Measurements from ENCODE around the gene ITPRIP. TPM values are rescaled to one million over a fixed set of nuclear protein-coding genes. Genes with fewer than 3 reads are reported as not detected.

ITPRIP gene
- total RNA-seq, 2 donors from 2014 or later, result 5.9 to 9.6 TPM

DNA sequence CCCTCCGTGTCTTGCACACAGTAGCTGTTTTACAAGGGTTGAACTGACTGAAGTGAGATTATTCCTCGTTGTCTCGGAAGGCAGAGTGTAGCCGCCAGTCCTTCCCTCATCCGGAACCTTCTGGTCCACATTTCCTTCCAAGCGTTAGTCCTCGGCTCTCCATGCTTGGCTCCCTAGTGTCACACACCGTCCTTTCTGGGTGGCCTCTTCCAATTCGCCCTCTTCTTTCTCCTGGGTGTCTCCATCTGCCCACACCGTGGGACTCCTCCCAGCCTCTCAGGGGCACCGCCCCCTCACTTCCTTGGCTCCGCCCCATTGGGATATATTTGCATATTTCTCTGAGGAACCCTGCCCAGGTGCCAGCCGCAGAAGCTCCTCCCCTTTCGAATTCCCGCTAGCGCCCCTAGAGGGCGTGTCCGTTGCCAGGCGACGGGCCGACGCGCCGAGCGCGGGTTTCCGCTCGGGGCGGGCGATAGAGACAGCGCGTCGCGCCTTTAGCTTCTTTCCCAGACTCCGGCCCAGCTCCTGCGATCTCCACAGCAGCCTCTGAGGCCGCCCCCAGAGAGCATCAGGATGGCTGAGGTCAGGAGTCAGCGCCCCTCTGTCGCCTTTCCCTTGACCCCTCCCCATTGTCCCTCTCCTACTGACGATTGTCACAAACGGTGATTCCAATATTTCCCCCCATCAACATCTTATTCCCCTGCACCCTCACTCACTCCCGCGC, 15.2 kb upstream of the ITPRIP start, which contains the start of gene CFAP58:
TSS of gene CFAP58 (plus strand) at position 509 of the 724 bp plus-strand sequence. CDS start at position 574, 65 bp downstream.
- no peak within 1 kb of the TSS for H3K27ac ChIP-seq

DNA sequence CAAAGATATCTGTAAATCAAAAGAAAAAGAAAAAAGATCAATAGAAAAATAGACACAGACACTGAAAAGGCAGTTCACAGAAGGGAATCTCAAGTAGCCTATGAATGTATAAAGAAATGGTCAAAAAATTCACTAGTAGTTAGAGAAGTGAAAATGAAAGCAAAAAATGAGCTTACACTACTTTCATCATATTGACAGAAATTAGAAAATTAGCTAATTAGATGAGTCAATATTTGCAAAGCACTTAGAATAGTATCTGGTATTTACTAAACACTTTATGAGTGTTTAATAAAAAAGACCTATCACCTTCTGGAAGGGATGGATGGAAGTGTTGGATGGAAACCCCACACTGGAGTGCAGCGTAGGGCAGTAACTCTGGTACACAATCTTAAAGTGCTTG, 13.7 kb upstream of the ITPRIP start:
- Histone ChIP-seq H3K27ac (peak overlapping the region; percentile 21), H3K9ac (ENCODE audit: low read depth in 2 of 2, low read length in 2 of 2) (no peak overlapping the region), H3K4me3 (no peak overlapping the region), H3K36me3 (no peaks in the 10 kb centered on the region), H3K9me3 (no peaks in the 10 kb centered on the region), H3K27me3 (no peaks in the 10 kb centered on the region), H3K4me1 (no peaks in the 10 kb centered on the region)
- intact Hi-C loops (cut with DNase I), result loop anchor here (2.0 to 5.0 kb wide), 2 partner anchors 47 to 60 kb away; no protein-coding TSS in a partner anchor
- DNase-seq, result no peak
- TF ChIP-seq, protein P1, sequence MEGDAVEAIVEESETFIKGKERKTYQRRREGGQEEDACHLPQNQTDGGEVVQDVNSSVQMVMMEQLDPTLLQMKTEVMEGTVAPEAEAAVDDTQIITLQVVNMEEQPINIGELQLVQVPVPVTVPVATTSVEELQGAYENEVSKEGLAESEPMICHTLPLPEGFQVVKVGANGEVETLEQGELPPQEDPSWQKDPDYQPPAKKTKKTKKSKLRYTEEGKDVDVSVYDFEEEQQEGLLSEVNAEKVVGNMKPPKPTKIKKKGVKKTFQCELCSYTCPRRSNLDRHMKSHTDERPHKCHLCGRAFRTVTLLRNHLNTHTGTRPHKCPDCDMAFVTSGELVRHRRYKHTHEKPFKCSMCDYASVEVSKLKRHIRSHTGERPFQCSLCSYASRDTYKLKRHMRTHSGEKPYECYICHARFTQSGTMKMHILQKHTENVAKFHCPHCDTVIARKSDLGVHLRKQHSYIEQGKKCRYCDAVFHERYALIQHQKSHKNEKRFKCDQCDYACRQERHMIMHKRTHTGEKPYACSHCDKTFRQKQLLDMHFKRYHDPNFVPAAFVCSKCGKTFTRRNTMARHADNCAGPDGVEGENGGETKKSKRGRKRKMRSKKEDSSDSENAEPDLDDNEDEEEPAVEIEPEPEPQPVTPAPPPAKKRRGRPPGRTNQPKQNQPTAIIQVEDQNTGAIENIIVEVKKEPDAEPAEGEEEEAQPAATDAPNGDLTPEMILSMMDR (IDR thresholded peaks at IDR 0.05), result no peak

More for the DNA sequence above, 15.2 kb upstream of the ITPRIP start, which contains the start of gene CFAP58:
- H3K9me3 ChIP-seq, result no peaks in the 10 kb centered on the region
- H3K9ac ChIP-seq (ENCODE audit: low read depth in 2 of 2, low read length in 2 of 2), result peak within 1 kb of the TSS in 1 of 2 donors; percentile 21
- no peaks in the 10 kb centered on the region for H3K36me3 ChIP-seq
- no peaks in the 10 kb centered on the region for H3K4me1 ChIP-seq
- TF ChIP-seq, protein P1 (IDR thresholded peaks at IDR 0.05), result peak; percentile 43
- intact Hi-C loops (cut with DNase I), result loop anchor here (5.0 kb wide), 1 partner anchor 61 kb away; no protein-coding TSS in a partner anchor
- peak within 1 kb of the TSS; percentile 37 for H3K4me3 ChIP-seq
- no peaks in the 10 kb centered on the region for H3K27me3 ChIP-seq
- DNase-seq, result peak; percentile 97

DNA sequence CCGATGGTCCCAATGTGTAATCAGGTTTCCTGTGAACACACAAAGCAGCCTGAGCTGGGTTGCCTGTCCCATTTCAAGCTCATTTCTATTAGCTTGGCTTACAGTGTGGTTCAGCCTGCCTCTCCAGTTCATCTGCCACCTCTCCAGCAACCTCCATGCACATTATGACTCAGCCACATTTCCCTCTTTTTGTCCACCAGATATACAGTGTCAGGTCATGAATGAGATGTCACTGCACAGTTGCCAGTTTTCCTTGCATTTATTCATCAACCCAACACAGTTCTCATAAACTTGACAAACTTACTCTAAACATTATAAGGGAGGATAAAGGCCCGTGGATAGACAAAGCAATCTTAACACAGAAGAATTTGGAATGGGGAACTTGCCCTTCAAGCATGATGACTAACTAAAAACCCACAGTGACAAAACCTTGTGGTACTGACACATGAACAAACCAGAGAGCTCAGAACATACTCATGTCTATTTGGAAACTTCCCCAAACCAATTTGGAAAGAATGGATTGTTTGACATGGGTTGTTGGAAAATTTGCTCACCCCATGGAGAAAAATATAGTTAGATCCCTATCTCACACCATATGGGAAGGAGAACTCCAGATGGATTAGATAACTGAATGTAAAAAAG, 12.9 kb upstream of the ITPRIP start:
- no peaks in the 10 kb centered on the region for H3K36me3 ChIP-seq
- no peak overlapping the region for H3K4me3 ChIP-seq
- H3K27ac ChIP-seq, result peak overlapping the region; percentile 21
- intact Hi-C loops (cut with DNase I), result loop anchor here (2.0 to 5.0 kb wide), 2 partner anchors 46 to 59 kb away; no protein-coding TSS in a partner anchor
- no peaks in the 10 kb centered on the region for H3K27me3 ChIP-seq
- H3K4me1 ChIP-seq, result no peaks in the 10 kb centered on the region
- no peak for DNase-seq
- TF ChIP-seq, protein P1 (IDR thresholded peaks at IDR 0.05), result no peak
- H3K9me3 ChIP-seq, result no peaks in the 10 kb centered on the region
- H3K9ac ChIP-seq (ENCODE audit: low read depth in 2 of 2, low read length in 2 of 2), result no peak overlapping the region

DNA sequence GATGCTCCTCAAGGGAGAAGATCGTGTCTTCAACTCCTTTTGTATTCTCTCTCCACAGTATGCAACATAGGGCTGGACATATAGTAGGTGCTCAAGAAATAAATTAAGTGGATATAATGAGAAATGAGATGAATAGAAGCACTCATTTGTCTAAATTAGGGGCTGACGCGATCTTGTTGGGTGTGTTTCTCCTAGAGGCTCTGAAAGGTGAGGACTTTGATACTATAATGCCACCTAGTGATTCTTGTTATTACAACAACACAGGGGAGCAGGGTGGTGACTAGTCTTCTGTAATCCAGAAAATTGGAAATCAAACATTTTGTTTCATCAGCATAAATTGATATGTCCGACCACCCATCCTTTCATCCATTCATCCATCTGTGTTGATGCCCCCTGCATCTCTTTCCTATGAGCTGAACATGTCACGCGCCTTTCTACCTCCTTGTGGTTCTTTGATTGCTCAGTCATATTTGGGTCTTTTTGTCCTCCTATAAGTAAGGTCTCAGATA, 11.9 kb upstream of the ITPRIP start:
- H3K4me3 ChIP-seq, result no peak overlapping the region
- H3K9me3 ChIP-seq, result no peaks in the 10 kb centered on the region
- H3K36me3 ChIP-seq, result no peaks in the 10 kb centered on the region
- H3K27ac ChIP-seq, result peak overlapping the region; percentile 19
- H3K4me1 ChIP-seq, result no peaks in the 10 kb centered on the region
- no peaks in the 10 kb centered on the region for H3K27me3 ChIP-seq
- TF ChIP-seq, protein P1 (IDR thresholded peaks at IDR 0.05), result peak; percentile 48
- no peak overlapping the region for H3K9ac ChIP-seq (ENCODE audit: low read depth in 2 of 2, low read length in 2 of 2)
- DNase-seq, result peak; percentile 31
- intact Hi-C loops (cut with DNase I), result loop anchor here (2.0 to 5.0 kb wide), 2 partner anchors 45 to 58 kb away; no protein-coding TSS in a partner anchor

DNA sequence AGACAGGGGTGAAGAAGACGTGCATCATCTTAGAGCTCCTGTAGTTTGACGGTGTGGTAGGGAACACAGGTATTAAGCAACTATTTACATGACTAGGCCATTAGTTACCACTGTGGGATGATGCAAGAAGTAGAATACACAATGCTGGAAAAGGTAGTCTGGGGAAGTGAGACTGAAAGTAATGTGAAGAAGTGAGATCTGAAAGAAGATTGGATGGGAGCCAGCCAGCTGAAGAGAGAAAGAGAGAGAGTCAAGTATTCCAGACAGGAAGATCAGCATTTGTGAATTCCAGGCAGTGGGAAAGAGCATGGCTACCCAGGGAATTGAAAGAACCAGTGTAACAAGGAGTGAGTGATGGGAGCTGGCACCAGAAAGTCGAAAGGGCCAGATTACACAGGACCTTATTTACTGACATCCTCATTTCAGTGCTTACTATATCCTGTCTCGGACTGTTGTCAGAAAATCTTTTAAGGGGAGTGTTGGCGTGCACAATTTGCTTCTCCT, 11.4 kb upstream of the ITPRIP start:
- Histone ChIP-seq H3K27me3 (no peaks in the 10 kb centered on the region), H3K27ac (no peak overlapping the region), H3K36me3 (no peaks in the 10 kb centered on the region), H3K9me3 (no peaks in the 10 kb centered on the region), H3K4me1 (no peaks in the 10 kb centered on the region), H3K4me3 (no peak overlapping the region), H3K9ac (ENCODE audit: low read depth in 2 of 2, low read length in 2 of 2) (no peak overlapping the region)
- no peak for DNase-seq
- intact Hi-C loops (cut with DNase I), result loop anchor here (2.0 to 5.0 kb wide), 2 partner anchors 45 to 57 kb away; no protein-coding TSS in a partner anchor
- TF ChIP-seq, protein P1 (IDR thresholded peaks at IDR 0.05), result no peak

All from colonic mucosa (tissue), 4 donors.